A172 (cell line): ENCODE data around the gene CNTD1. TPM values are rescaled to one million over a fixed set of nuclear protein-coding genes. Genes with fewer than 3 reads are reported as not detected.

ENCODE experiments used
- DNase-seq: peaks from one replicate; pipeline ENCODE4 v3.0.0-alpha.2; 2015; ENCODE audit warnings: low spot score
- total RNA-seq: library from RNA; depleted of rRNA; stranded (reverse); fragments of >200 nt; shearing (Covaris generic); gene quantifications from 2 replicates; pipeline ENCODE4 v1.2.3, GENCODE V29; 2014

The CNTD1 gene
- total RNA-seq, 1 experiment from 2014 or later = 0.03 TPM

GRCh38 chr17:42779936-42780850 lies 18.5 kb upstream of the CNTD1 start, which contains the start of gene WNK4:
WNK4 (plus strand) TSS chr17:42780610; CDS start chr17:42780699, 89 bp downstream.
- peak; percentile 38 for DNase-seq

- DNase-seq = no peak
Measured at GRCh38 chr17:42780851-42781638, 17.6 kb upstream of the CNTD1 start.

- no peak for DNase-seq
Measured at GRCh38 chr17:42781639-42782165, 17.0 kb upstream of the CNTD1 start.

- no peak for DNase-seq
Measured at GRCh38 chr17:42782166-42783061, 16.2 kb upstream of the CNTD1 start.

- DNase-seq = peak; percentile 92
Measured at GRCh38 chr17:42783062-42783790, 15.4 kb upstream of the CNTD1 start.

- no peak for DNase-seq
Measured at GRCh38 chr17:42783791-42784138, 14.9 kb upstream of the CNTD1 start.

- DNase-seq = no peak
Measured at GRCh38 chr17:42784409-42784808, 14.3 kb upstream of the CNTD1 start.

- no peak for DNase-seq
Measured at GRCh38 chr17:42784811-42785592, 13.7 kb upstream of the CNTD1 start.

GRCh38 chr17:42787266-42787665 lies 11.4 kb upstream of the CNTD1 start:
- DNase-seq = no peak

- no peak for DNase-seq
Measured at GRCh38 chr17:42791948-42792347, 6.7 kb upstream of the CNTD1 start.

- no peak for DNase-seq
Measured at GRCh38 chr17:42792545-42792944, 6.1 kb upstream of the CNTD1 start.

GRCh38 chr17:42795061-42795460 lies 3.6 kb upstream of the CNTD1 start:
- no peak for DNase-seq

- no peak for DNase-seq
Measured at GRCh38 chr17:42795465-42795864, 3.2 kb upstream of the CNTD1 start.

- DNase-seq = no peak
Measured at GRCh38 chr17:42796066-42796758, 2.4 kb upstream of the CNTD1 start.

GRCh38 chr17:42797067-42798007 lies 1.3 kb upstream of the CNTD1 start:
- no peak for DNase-seq

- no peak for DNase-seq
Measured at GRCh38 chr17:42798011-42798382, 664 bp upstream of the CNTD1 start.

- peak; percentile 46 for DNase-seq
Measured at GRCh38 chr17:42803074-42803883, 4.6 kb downstream of the CNTD1 start.
